Activated gamma-delta T cell (primary cell): ENCODE measurements around the gene KIFBP.
"Not testable (repeated sequence)": the region's sequence is repeated elsewhere in the genome, so short reads cannot be mapped to it uniquely, and the experiment has no call there.

Experiments
- DNase-seq: peaks from one replicate; lab custom pipeline; 2025; lab: John Stamatoyannopoulos, UW
- total RNA-seq, 2 donors: gene quantifications; one replicate each; lab custom pipeline; 2026; lab: John Stamatoyannopoulos, UW

The KIFBP gene, protein sequence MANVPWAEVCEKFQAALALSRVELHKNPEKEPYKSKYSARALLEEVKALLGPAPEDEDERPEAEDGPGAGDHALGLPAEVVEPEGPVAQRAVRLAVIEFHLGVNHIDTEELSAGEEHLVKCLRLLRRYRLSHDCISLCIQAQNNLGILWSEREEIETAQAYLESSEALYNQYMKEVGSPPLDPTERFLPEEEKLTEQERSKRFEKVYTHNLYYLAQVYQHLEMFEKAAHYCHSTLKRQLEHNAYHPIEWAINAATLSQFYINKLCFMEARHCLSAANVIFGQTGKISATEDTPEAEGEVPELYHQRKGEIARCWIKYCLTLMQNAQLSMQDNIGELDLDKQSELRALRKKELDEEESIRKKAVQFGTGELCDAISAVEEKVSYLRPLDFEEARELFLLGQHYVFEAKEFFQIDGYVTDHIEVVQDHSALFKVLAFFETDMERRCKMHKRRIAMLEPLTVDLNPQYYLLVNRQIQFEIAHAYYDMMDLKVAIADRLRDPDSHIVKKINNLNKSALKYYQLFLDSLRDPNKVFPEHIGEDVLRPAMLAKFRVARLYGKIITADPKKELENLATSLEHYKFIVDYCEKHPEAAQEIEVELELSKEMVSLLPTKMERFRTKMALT
- 24.6 to 26.9 reads per million in 2 donors for total RNA-seq

DNA sequence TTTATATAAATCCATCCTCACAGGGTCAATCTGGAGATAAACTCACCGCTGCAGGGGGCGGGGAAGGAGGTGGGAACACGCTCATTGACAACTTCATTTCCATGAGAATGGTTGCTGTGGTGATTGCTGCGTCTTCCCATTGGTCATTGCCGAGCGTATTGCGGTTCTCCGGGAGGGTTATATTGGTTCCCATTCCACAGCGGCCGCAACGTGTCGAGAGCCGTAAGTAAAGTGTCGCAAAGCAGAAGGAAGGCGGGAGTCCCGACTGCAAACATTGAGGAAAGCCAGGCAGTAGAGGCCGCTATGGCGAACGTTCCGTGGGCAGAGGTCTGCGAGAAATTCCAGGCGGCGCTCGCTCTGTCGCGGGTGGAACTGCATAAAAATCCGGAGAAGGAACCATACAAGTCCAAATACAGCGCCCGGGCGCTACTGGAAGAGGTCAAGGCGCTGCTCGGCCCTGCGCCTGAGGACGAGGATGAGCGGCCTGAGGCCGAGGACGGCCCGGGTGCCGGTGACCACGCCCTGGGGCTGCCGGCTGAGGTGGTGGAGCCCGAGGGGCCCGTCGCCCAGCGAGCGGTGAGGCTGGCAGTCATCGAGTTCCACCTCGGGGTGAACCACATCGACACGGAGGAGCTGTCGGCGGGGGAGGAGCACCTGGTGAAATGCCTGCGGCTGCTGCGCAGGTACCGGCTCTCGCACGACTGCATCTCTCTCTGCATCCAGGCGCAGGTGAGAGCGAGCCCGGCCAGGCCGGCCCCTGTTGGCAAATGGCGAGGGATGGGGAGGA lies at the start of gene KIFBP:
TSS of gene KIFBP (plus strand) at position 274 of the 787 bp plus-strand sequence. CDS start at position 304, 30 bp downstream.
- peak; percentile 40 for DNase-seq

- no peak for DNase-seq
Measured at GRCh38 chr10:68938884-68939283, 49.7 kb upstream of the KIFBP start.

- not testable (repeated sequence) for DNase-seq
Measured at GRCh38 chr10:68940917-68941316, 47.7 kb upstream of the KIFBP start.

- no peak for DNase-seq
Measured at GRCh38 chr10:68950598-68950997, 38.0 kb upstream of the KIFBP start.

GRCh38 chr10:68954904-68955303 lies 33.7 kb upstream of the KIFBP start:
- no peak for DNase-seq

- DNase-seq = no peak
Measured at GRCh38 chr10:68955355-68955831, 33.2 kb upstream of the KIFBP start.

DNA sequence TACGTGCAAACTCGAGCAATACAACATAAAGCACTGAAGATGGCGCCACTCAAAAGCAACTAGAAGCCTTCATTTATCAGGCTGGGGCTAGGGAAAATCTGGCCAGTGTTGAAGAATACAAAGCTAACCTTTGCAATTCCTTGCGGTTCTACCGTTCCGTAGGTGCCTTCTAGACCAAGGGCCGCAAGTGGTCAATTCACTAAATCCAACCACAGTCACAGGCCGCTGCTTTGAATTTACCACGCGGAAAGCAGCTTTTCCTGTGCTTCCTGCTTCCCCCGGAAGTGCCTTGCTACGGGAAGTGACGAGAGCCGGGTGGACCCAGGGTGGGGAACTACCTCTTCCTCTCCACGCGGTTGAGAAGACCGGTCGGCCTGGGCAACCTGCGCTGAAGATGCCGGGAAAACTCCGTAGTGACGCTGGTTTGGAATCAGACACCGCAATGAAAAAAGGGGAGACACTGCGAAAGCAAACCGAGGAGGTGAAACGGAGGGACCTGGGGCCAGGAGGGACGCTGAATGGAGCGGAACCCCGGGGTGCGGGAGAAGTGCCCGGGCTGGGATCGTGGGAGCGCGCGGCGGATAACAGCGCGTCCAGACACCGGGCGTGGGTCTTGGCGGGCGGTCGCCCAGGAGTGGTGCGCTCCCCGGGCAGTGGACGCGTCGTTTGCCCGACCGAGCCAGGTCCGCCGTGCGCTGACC lies 32.6 kb upstream of the KIFBP start, which contains the start of gene DDX21:
TSS of gene DDX21 (plus strand) at position 339 of the 701 bp plus-strand sequence. CDS start at position 395, 56 bp downstream.
- peak; percentile 43 for DNase-seq

DNA sequence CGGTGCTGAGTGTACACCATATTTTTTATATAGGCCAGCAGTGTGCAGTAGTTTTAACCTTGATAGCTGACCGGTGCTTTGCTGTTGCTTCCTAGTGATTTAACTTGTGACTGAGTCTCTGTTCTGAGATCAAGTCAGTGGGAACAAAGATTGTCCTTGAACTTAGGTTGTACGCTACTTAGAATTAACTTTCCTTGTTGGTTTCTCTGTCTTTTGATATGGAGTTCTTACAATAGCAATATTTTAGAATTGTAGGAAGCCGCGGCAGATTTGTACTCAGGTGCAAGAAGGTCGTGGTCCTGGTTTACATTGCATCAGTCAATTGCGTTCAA lies 31.4 kb upstream of the KIFBP start:
- DNase-seq = no peak

DNA sequence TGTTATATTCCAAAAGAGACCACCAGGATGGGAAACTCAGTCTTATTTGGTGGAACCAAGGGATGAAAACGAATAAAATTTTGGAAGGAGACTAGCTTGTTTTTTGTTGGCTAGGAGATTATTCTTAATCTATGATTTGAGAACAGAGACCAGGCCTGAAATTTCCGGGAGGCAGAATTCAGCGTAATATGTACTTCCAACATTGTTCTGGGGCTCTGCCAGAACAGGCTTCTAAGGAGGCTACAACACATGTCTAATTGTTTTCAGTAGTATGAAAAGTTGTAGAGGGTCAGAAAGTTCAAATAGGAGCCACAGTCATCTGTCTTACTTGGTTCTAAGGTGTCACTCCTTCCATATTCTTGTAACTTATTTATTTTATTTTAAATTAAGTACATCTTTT lies 30.9 kb upstream of the KIFBP start:
- DNase-seq = no peak

- DNase-seq = no peak
Measured at GRCh38 chr10:68959695-68960527, 28.7 kb upstream of the KIFBP start.

- no peak for DNase-seq
Measured at GRCh38 chr10:68963151-68963550, 25.5 kb upstream of the KIFBP start.

GRCh38 chr10:68973975-68974374 lies 14.6 kb upstream of the KIFBP start:
- DNase-seq = no peak

GRCh38 chr10:68975936-68976473 lies 12.6 kb upstream of the KIFBP start:
- DNase-seq = not testable (repeated sequence)

DNA sequence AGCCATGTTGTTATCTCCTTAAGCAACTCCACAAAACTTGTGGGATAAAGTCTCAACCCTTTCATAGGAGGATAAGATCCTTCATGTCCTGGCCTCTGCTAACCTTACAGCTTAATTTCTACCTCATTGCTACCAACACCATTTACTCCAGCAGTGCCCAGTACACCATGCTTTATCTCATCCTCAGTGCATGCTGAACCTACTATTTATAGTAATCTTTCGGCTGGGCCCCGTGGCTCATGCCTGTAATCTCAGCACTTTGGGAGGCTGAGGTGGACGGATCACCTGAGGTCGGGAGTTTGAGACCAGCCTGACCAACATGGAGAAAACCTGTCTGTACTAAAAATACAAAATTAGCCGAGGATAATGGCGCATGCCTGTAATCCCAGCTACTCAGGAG lies 8.9 kb upstream of the KIFBP start:
- not testable (repeated sequence) for DNase-seq

GRCh38 chr10:68981074-68981473 lies 7.5 kb upstream of the KIFBP start:
- no peak for DNase-seq

DNA sequence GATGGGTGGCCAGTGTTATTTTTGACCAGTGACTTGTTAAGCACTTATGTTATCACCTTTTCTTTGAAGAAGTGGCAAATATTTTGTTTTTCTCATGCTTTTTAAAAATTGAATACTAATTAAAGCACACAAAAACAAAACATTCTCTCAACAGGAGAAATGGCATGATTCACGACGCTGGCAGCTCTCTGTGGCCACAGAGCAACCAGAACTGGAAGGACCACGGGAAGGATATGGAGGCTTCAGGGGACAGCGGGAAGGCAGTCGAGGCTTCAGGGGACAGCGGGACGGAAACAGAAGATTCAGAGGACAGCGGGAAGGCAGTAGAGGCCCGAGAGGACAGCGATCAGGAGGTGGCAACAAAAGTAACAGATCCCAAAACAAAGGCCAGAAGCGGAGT lies 6.2 kb upstream of the KIFBP start:
- no peak for DNase-seq

DNA sequence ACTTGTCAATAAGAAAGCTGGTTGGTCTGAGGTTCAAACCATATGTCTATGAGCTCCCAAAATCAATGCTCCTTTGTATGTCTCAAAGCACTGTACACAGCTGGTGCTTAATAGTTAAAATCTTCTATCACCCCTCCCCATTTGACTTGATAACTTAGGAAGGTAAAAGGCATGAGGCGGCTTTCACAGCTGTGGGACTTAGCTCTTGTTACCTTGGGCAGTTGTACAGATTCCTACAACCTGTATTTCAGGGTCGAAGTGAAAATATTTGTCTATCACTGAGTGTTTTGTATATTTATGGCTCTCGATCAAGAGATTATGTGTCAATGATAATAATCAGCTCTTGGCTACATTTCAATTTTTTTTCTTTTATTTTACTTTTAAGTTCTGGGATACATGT lies 992 bp upstream of the KIFBP start:
- DNase-seq = no peak

GRCh38 chr10:68989317-68989990 lies 851 bp downstream of the KIFBP start:
- no peak for DNase-seq

DNA sequence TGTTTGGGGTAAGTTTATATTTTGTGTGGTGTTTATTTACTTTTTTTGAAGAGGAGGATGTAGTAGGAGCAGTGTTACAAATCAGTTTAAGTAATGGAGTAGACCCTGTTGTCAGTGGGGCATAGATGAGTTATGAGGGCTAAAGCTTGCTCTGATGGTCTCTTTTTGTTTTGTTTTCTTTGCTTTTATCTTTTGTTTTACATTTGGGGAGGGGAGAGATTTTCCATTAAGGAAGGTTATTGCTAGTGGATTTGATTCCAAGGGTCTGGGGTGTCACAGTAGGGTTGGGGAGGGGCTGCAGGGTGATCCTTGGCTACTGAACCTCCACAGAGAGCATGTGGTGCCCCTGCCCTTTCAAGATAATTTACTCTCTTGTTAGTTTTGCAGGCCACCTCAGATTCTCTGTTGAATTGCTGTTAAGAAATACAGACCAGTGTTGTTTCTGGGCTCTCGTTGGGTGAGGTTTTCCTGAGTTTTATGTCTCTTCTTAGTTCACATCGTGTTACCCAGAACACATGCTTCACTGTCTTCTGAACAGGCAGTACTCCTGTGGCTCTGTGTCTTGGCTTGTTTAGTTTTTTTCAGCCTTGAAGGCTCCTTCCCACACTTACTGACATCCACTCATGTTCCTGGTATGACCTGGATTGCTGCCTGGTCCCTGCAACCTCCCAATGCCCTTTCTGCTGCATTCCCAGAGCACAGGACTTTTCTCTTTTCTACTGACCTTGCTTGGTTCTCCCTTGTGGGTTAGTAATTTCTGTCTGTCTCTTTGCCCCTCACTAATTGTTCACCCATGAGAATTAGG lies 4.2 kb downstream of the KIFBP start:
- no peak for DNase-seq
